ENCODE data around the gene UBXN10.

Gene UBXN10

DNA sequence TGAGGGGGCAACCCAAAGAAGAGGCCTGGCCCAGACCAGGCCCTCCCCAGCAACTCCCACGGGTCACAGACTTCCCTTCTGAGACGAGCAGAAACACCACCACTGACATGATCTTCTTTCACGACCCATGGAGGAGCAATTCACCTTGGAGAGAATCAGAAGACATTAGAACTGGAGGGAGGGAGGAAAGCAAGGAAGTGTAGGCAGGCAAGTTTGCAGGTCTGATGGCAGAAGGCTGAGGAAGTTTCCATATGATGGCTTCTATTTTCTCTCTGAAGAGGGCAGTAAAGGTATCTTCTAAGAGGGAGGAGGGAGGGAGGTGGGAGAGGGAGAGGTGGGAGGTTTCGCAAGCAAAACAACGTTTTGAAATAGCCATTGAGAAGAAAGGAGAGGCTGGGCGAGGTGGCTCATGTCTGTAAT is 1.4 kb upstream of the UBXN10 start:
- no peaks in the 10 kb centered on the region for H3K9me3 ChIP-seq (ENCODE audit: control insufficient read depth, insufficient read depth, low read length)
- no peaks in the 10 kb centered on the region for H3K4me1 ChIP-seq (ENCODE audit: insufficient read depth, low read length)
- H3K9ac ChIP-seq (ENCODE audit: low read depth, low read length): peak overlapping the region; percentile 72; the same call in 1 of the 2 replicates
- no peaks in the 10 kb centered on the region for H3K36me3 ChIP-seq (ENCODE audit: insufficient read depth, low read length)

DNA sequence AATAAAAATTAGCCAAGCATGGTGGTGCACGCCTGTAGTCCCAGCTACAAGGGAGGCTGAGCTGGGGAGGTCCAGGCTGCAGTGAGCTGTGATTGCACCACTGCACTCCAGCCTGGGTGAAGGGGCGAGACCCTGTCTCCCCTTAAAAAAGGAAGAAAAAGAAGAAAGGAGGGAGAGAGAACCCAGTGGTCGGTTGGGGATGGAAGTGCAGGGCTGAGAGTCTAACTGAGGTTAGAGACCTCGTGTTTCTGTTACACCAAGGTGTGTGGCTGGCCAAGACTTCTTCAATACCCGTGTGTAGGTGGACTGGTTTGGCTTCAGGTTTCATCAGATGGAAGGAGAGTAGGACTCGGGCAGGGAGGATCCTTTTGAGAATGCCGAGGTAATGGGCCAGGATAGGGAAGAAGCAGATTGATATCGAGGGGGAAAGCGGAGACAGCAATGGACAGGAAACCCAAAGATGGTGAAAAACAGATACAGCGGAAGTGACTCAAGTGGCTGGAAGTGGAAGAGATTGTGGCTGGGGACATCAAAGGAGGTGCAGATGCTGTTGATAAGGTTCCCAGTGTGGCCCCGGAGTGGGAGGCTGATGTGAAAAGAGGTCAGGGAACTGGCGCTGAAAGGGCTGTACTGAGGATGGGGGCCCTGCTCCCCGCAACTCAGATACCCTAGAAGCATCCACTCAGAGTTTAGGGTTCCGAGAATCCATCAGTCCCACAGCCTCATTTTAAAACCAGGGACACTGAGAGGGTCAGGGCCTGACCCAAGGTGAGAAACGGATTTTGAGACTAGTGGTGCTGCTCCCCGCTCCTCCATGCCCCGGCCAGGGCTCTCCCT is 681 bp upstream of the UBXN10 start:
- Histone ChIP-seq H3K36me3 (ENCODE audit: insufficient read depth, low read length) (no peaks in the 10 kb centered on the region), H3K4me1 (ENCODE audit: insufficient read depth, low read length) (no peaks in the 10 kb centered on the region), H3K9me3 (ENCODE audit: control insufficient read depth, insufficient read depth, low read length) (no peaks in the 10 kb centered on the region), H3K9ac (ENCODE audit: low read depth, low read length) (peak overlapping the region; percentile 72; the same call in 1 of the 2 replicates)

GRCh38 chr1:20187103-20187812 is 1.4 kb downstream of the UBXN10 start:
- no peak overlapping the region for H3K9ac ChIP-seq (ENCODE audit: low read depth, low read length)
- H3K4me1 ChIP-seq (ENCODE audit: insufficient read depth, low read length): no peaks in the 10 kb centered on the region

GRCh38 chr1:20187813-20188454 is 2.0 kb downstream of the UBXN10 start:
- no peak overlapping the region for H3K9ac ChIP-seq (ENCODE audit: low read depth, low read length)
- H3K9me3 ChIP-seq (ENCODE audit: control insufficient read depth, insufficient read depth, low read length): no peaks in the 10 kb centered on the region
- no peaks in the 10 kb centered on the region for H3K4me1 ChIP-seq (ENCODE audit: insufficient read depth, low read length)

More at GRCh38 chr1:20187103-20187812, 1.4 kb downstream of the UBXN10 start:
- no peaks in the 10 kb centered on the region for H3K36me3 ChIP-seq (ENCODE audit: insufficient read depth, low read length)
- H3K9me3 ChIP-seq (ENCODE audit: control insufficient read depth, insufficient read depth, low read length): no peaks in the 10 kb centered on the region

DNA sequence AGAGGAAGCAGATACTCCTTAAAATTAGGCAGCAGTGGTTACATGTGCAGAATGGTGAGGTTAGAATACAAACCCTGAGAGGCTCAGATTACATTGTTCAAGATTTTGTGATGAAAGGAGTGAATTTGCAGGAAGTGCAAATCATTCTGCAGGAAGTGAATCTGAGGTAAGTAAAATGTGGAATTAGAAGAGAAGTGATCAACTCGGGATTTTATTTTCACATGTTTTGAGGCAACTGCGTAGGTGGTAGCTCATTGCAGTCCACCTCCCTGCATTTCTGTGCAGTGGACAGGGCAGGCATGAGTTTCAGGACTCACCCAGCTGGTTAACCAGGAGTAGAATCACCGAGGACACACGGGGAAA is 2.5 kb downstream of the UBXN10 start:
- Histone ChIP-seq H3K36me3 (ENCODE audit: insufficient read depth, low read length) (no peaks in the 10 kb centered on the region), H3K9ac (ENCODE audit: low read depth, low read length) (no peak overlapping the region), H3K9me3 (ENCODE audit: control insufficient read depth, insufficient read depth, low read length) (no peaks in the 10 kb centered on the region), H3K4me1 (ENCODE audit: insufficient read depth, low read length) (no peaks in the 10 kb centered on the region)

More at GRCh38 chr1:20187813-20188454, 2.0 kb downstream of the UBXN10 start:
- no peaks in the 10 kb centered on the region for H3K36me3 ChIP-seq (ENCODE audit: insufficient read depth, low read length)

- H3K9me3 ChIP-seq (ENCODE audit: control insufficient read depth, insufficient read depth, low read length): no peaks in the 10 kb centered on the region
- H3K9ac ChIP-seq (ENCODE audit: low read depth, low read length): no peak overlapping the region
- H3K36me3 ChIP-seq (ENCODE audit: insufficient read depth, low read length): no peaks in the 10 kb centered on the region
- peaks cover 3% of the 10 kb centered on the region; the same call in 1 of the 2 replicates for H3K4me1 ChIP-seq (ENCODE audit: insufficient read depth, low read length)
Measured at GRCh38 chr1:20189664-20190063, 3.8 kb downstream of the UBXN10 start.

- Histone ChIP-seq H3K9ac (ENCODE audit: low read depth, low read length) (no peak overlapping the region), H3K9me3 (ENCODE audit: control insufficient read depth, insufficient read depth, low read length) (no peaks in the 10 kb centered on the region), H3K36me3 (ENCODE audit: insufficient read depth, low read length) (no peaks in the 10 kb centered on the region), H3K4me1 (ENCODE audit: insufficient read depth, low read length) (peaks cover 7% of the 10 kb centered on the region)
Measured at GRCh38 chr1:20190256-20191160, 4.6 kb downstream of the UBXN10 start.

- Histone ChIP-seq H3K36me3 (ENCODE audit: insufficient read depth, low read length) (no peaks in the 10 kb centered on the region), H3K9me3 (ENCODE audit: control insufficient read depth, insufficient read depth, low read length) (no peaks in the 10 kb centered on the region), H3K9ac (ENCODE audit: low read depth, low read length) (no peak overlapping the region), H3K4me1 (ENCODE audit: insufficient read depth, low read length) (peaks cover 7% of the 10 kb centered on the region)
Measured at GRCh38 chr1:20191266-20191825, 5.5 kb downstream of the UBXN10 start.

GRCh38 chr1:20192364-20192763 is 6.5 kb downstream of the UBXN10 start:
- H3K9ac ChIP-seq (ENCODE audit: low read depth, low read length): no peak overlapping the region
- no peaks in the 10 kb centered on the region for H3K9me3 ChIP-seq (ENCODE audit: control insufficient read depth, insufficient read depth, low read length)
- peaks cover 7% of the 10 kb centered on the region for H3K4me1 ChIP-seq (ENCODE audit: insufficient read depth, low read length)
- H3K36me3 ChIP-seq (ENCODE audit: insufficient read depth, low read length): no peaks in the 10 kb centered on the region

- no peak overlapping the region for H3K9ac ChIP-seq (ENCODE audit: low read depth, low read length)
Measured at GRCh38 chr1:20192871-20193411, 7.0 kb downstream of the UBXN10 start.

GRCh38 chr1:20194224-20194623 is 8.3 kb downstream of the UBXN10 start:
- peaks cover 7% of the 10 kb centered on the region for H3K4me1 ChIP-seq (ENCODE audit: insufficient read depth, low read length)
- no peak overlapping the region for H3K9ac ChIP-seq (ENCODE audit: low read depth, low read length)
- H3K9me3 ChIP-seq (ENCODE audit: control insufficient read depth, insufficient read depth, low read length): no peaks in the 10 kb centered on the region
- H3K36me3 ChIP-seq (ENCODE audit: insufficient read depth, low read length): no peaks in the 10 kb centered on the region

More at GRCh38 chr1:20192871-20193411, 7.0 kb downstream of the UBXN10 start:
- H3K36me3 ChIP-seq (ENCODE audit: insufficient read depth, low read length): no peaks in the 10 kb centered on the region
- H3K4me1 ChIP-seq (ENCODE audit: insufficient read depth, low read length): peaks cover 7% of the 10 kb centered on the region
- H3K9me3 ChIP-seq (ENCODE audit: control insufficient read depth, insufficient read depth, low read length): no peaks in the 10 kb centered on the region

DNA sequence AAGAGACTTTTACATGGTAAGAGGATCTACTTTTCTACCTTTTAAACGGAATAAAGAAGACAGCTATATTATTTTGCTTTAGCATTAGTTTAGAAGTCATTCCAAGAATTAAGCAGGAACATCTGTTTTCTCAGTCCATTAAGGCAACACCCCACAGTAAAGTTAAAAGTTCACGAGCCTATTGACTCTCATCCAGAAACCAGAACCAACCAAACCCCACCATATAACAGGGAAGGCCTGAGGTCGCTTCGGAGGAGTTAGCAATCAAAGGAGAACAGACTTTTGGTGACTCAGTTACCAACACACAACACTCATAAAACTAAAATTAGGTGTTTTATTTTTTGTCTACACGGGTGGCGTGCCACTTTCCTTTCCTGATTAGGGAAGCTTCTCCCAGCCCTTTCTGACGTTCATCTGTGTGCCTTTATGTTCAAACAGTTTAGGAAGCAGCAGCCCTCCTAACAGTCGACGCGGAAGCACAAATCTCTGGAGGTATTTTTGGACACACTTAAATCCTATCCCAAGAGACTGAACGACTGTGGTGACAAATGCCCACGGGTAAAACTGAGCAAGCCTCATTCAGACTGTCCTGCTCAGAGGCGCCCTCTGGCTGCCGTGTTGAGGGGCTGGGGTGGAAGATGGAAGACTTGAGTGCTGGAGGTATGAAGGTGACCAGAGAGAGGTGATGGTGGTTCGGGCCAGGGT is 9.0 kb downstream of the UBXN10 start:
- Histone ChIP-seq H3K36me3 (ENCODE audit: insufficient read depth, low read length) (no peaks in the 10 kb centered on the region), H3K9me3 (ENCODE audit: control insufficient read depth, insufficient read depth, low read length) (no peaks in the 10 kb centered on the region), H3K9ac (ENCODE audit: low read depth, low read length) (no peak overlapping the region), H3K4me1 (ENCODE audit: insufficient read depth, low read length) (peaks cover 7% of the 10 kb centered on the region)

- Histone ChIP-seq H3K9me3 (ENCODE audit: control insufficient read depth, insufficient read depth, low read length) (no peaks in the 10 kb centered on the region), H3K36me3 (ENCODE audit: insufficient read depth, low read length) (no peaks in the 10 kb centered on the region), H3K9ac (ENCODE audit: low read depth, low read length) (no peak overlapping the region), H3K4me1 (ENCODE audit: insufficient read depth, low read length) (peaks cover 7% of the 10 kb centered on the region)
Measured at GRCh38 chr1:20195462-20195780, 9.5 kb downstream of the UBXN10 start.

Measured in ES-I3 (cell line).